ENCODE data around the gene RBM33.
"Not testable (repeated sequence)": the region's sequence is repeated elsewhere in the genome, so short reads cannot be mapped to it uniquely, and the experiment has no call there.

RBM33 gene

GRCh38 chr7:155809947-155810769 is 165.7 kb downstream of the RBM33 start:
- no peak for DNase-seq (ENCODE audit: low read depth)

GRCh38 chr7:155810770-155811559 is 166.5 kb downstream of the RBM33 start:
- DNase-seq (ENCODE audit: low read depth): no peak

GRCh38 chr7:155811560-155811894 is 167.1 kb downstream of the RBM33 start:
- DNase-seq (ENCODE audit: low read depth): no peak

GRCh38 chr7:155811895-155812761 is 167.7 kb downstream of the RBM33 start, which contains the start of gene SHH:
Gene SHH, minus strand, starts transcription at chr7:155812463. Its CDS starts 341 bp downstream, at chr7:155812122.
- DNase-seq (ENCODE audit: low read depth): no peak

- no peak for DNase-seq (ENCODE audit: low read depth)
These were observed 168.7 kb downstream of the RBM33 start for GRCh38 chr7:155813125-155813524.

GRCh38 chr7:155813546-155814315 is 169.3 kb downstream of the RBM33 start:
- no peak for DNase-seq (ENCODE audit: low read depth)

GRCh38 chr7:155814316-155815276 is 170.1 kb downstream of the RBM33 start:
- DNase-seq (ENCODE audit: low read depth): no peak

- DNase-seq (ENCODE audit: low read depth): peak; percentile 18
These were observed 171.1 kb downstream of the RBM33 start for GRCh38 chr7:155815332-155816191.

- DNase-seq (ENCODE audit: low read depth): no peak
These were observed 171.7 kb downstream of the RBM33 start for GRCh38 chr7:155816192-155816508.

- DNase-seq (ENCODE audit: low read depth): no peak
These were observed 172.5 kb downstream of the RBM33 start for GRCh38 chr7:155816996-155817395.

- DNase-seq (ENCODE audit: low read depth): not testable (repeated sequence)
These were observed 173.1 kb downstream of the RBM33 start for GRCh38 chr7:155817515-155817914.

- DNase-seq (ENCODE audit: low read depth): no peak
These were observed 173.8 kb downstream of the RBM33 start for GRCh38 chr7:155818154-155818819.

- DNase-seq (ENCODE audit: low read depth): no peak
These were observed 174.3 kb downstream of the RBM33 start for GRCh38 chr7:155818820-155819168.

- no peak for DNase-seq (ENCODE audit: low read depth)
These were observed 174.7 kb downstream of the RBM33 start for GRCh38 chr7:155819186-155819585.

GRCh38 chr7:155820246-155820645 is 175.8 kb downstream of the RBM33 start:
- no peak for DNase-seq (ENCODE audit: low read depth)

GRCh38 chr7:155820788-155821187 is 176.3 kb downstream of the RBM33 start:
- no peak for DNase-seq (ENCODE audit: low read depth)

GRCh38 chr7:155821851-155822250 is 177.4 kb downstream of the RBM33 start:
- DNase-seq (ENCODE audit: low read depth): no peak

GRCh38 chr7:155824227-155824886 is 179.9 kb downstream of the RBM33 start:
- DNase-seq (ENCODE audit: low read depth): no peak

All from stimulated activated CD8-positive, alpha-beta memory T cell treated with anti-CD3 and anti-CD28 coated beads, Interleukin-12 subunit alpha, Interleukin-12 subunit beta, amount 100 ng/mL, for 4 hours (primary cell).